GM13977 (cell line): Measurements from ENCODE around the gene NANOS3.
"Not testable (repeated sequence)": the region's sequence is repeated elsewhere in the genome, so short reads cannot be mapped to it uniquely, and the experiment has no call there.

Experiments
- DNase-seq: peaks from one replicate; pipeline ENCODE4 v3.0.0; 2012; ENCODE audit warnings: low spot score
- CTCF ChIP-seq: IDR thresholded peaks from 2 replicates; pipeline ENCODE4 v1.5.1; 2012; ENCODE audit warnings: mild to moderate bottlenecking, control low read depth; ENCODE audit not compliant: insufficient read depth; ENCODE audit errors: extremely low read depth, missing control alignments
- in situ Hi-C: fragments of 300-500 bp; cut with MboI; formaldehyde crosslinking; loops from one replicate; pipeline ENCODE4 v1.12.0; 2022; ENCODE audit warnings: low sequenced_read_pairs, low pct_unique_long_range_greater_than_20kb, mixed read lengths, inconsistent platforms; ENCODE audit not compliant: unreplicated experiment

The NANOS3 gene

GRCh38 chr19:13848798-13849676 lies 27.9 kb upstream of the NANOS3 start:
- no peak for DNase-seq
- in situ Hi-C loops = no loop called here
- TF ChIP-seq CTCF = no peak

GRCh38 chr19:13849991-13850909 lies 26.7 kb upstream of the NANOS3 start:
- no peak for TF ChIP-seq CTCF
- peak; percentile 75 for DNase-seq
- in situ Hi-C loops = loop anchor here (10.0 kb wide), 1 partner anchor 65 kb away; no protein-coding TSS in a partner anchor

GRCh38 chr19:13850910-13851733 lies 25.8 kb upstream of the NANOS3 start:
- in situ Hi-C loops = loop anchor here (10.0 kb wide), 1 partner anchor 66 kb away; no protein-coding TSS in a partner anchor
- TF ChIP-seq CTCF = no peak
- no peak for DNase-seq

- in situ Hi-C loops = loop anchor here (10.0 kb wide), 1 partner anchor 67 kb away; no protein-coding TSS in a partner anchor
- DNase-seq = not testable (repeated sequence)
Measured at GRCh38 chr19:13851734-13852114, 25.2 kb upstream of the NANOS3 start.

GRCh38 chr19:13852171-13852707 lies 24.7 kb upstream of the NANOS3 start:
- in situ Hi-C loops = loop anchor here (10.0 kb wide), 1 partner anchor 67 kb away; no protein-coding TSS in a partner anchor
- DNase-seq = not testable (repeated sequence)

- in situ Hi-C loops = loop anchor here (10.0 kb wide), 1 partner anchor 72 kb away; no protein-coding TSS in a partner anchor
- TF ChIP-seq CTCF = no peak
- DNase-seq = no peak
Measured at GRCh38 chr19:13856497-13856896, 20.4 kb upstream of the NANOS3 start.
